Measurements from ENCODE around the gene CNTN6.

GRCh38 chr3:1092771-1093170 is at the start of gene CNTN6:
- no peak for TF ChIP-seq ZNF10 (tag by site-specific recombination; IDR thresholded peaks at IDR 0.05)
- TF ChIP-seq OSR2 (tag by site-specific recombination; IDR thresholded peaks at IDR 0.05) = no peak
- TF ChIP-seq REST (tag by site-specific recombination; IDR thresholded peaks at IDR 0.05) = no peak

All from HEK293 (cell line).